Measurements from ENCODE around the gene YIF1A. TPM values are rescaled to one million over a fixed set of nuclear protein-coding genes. Genes with fewer than 3 reads are reported as not detected.

The YIF1A gene
- total RNA-seq, 1 experiment from 2014 or later: 54.7 TPM

GRCh38 chr11:66331542-66332370 is 42.8 kb upstream of the YIF1A start (continued):
- TF ChIP-seq ELF1 (IDR thresholded peaks at IDR 0.05; ENCODE audit: borderline replicate concordance, low read depth) (no peak), TCF7L2 (IDR thresholded peaks at IDR 0.05; ENCODE audit: borderline replicate concordance, extremely low read depth, insufficient read depth, insufficient read length) (no peak), ZBTB33 (IDR thresholded peaks at IDR 0.05; ENCODE audit: extremely low read depth, insufficient replicate concordance, low read length) (no peak), JUND (IDR thresholded peaks at IDR 0.05) (no peak), EZH2phosphoT487 (IDR thresholded peaks at IDR 0.05; ENCODE audit: borderline replicate concordance) (no peak)

- Histone ChIP-seq H3K27ac (ENCODE audit: low read depth, low read length) (no peak overlapping the region), H3K9ac (ENCODE audit: low read length) (no peak overlapping the region), H3K4me2 (ENCODE audit: low read length) (no peak overlapping the region), H3K9me3 (ENCODE audit: control insufficient read depth in 1 of 2, insufficient read depth in 1 of 2, low read depth in 1 of 2, low read length in 2 of 2) (no peaks in the 10 kb centered on the region), H3K27me3 (ENCODE audit: insufficient read depth, low read length) (no peaks in the 10 kb centered on the region), H3K79me2 (ENCODE audit: insufficient read depth, low read length) (peaks cover 13% of the 10 kb centered on the region; the same call in 1 of the 2 replicates), H4K20me1 (ENCODE audit: insufficient read depth) (no peaks in the 10 kb centered on the region), H3K9me2 (ENCODE audit: insufficient read depth) (no peaks in the 10 kb centered on the region), H2AFZ (ENCODE audit: low read depth, low read length, poor library complexity, severe bottlenecking) (no peak overlapping the region), H3K4me1 (ENCODE audit: control insufficient read depth in 1 of 2, insufficient read depth in 2 of 2, low read length in 2 of 2) (peaks cover 17 to 52% of the 10 kb centered on the region in 2 experiments), H3K4me3 (replicated peaks in 1 of 2; ENCODE audit: low read depth in 1 of 2, low read length in 2 of 2) (no peak overlapping the region), H3K36me3 (ENCODE audit: control insufficient read depth in 1 of 2, insufficient read depth in 2 of 2, low read length in 2 of 2) (peaks cover 3 to 16% of the 10 kb centered on the region in 2 experiments; a peak in 3 of 4 replicates)
- intact Hi-C loops (cut with micrococcal nuclease): no loop called here
- BruUV-seq (replicated peaks): no TSS peak
- ChIA-PET POLR2A (interaction anchor here (1.0 kb wide), 1 partner anchor 18 kb away, joined by 4 read pairs; no protein-coding TSS in a partner anchor), RAD21 (ENCODE audit: low non-redundant PET in 1 of 2, low total read pairs in 2 of 2, uncharacterized antibody in 2 of 2, unreplicated experiment in 2 of 2) (no interaction called here), CTCF (interaction anchor here (3.7 kb wide), 1 partner anchor 19 kb away, joined by 42 read pairs; no protein-coding TSS in a partner anchor)
- ATAC-seq (no peak), DNase-seq (ENCODE audit: low read depth, low spot score) (no peak)
- TF ChIP-seq SIN3A (IDR thresholded peaks at IDR 0.05; ENCODE audit: low read depth) (no peak), CTCF (IDR thresholded peaks at IDR 0.05 in 2 of 3, conservative IDR thresholded peaks at IDR 0.05 in 1 of 3; ENCODE audit: borderline replicate concordance in 1 of 3, insufficient read depth in 1 of 3, low read depth in 2 of 3, low read length in 2 of 3) (no peak), SRF (IDR thresholded peaks at IDR 0.05; ENCODE audit: low read depth) (no peak), SP1 (IDR thresholded peaks at IDR 0.05; ENCODE audit: low read depth) (no peak), ELF1 (IDR thresholded peaks at IDR 0.05; ENCODE audit: borderline replicate concordance, low read depth) (no peak), ZFX (IDR thresholded peaks at IDR 0.05) (no peak), EZH2phosphoT487 (IDR thresholded peaks at IDR 0.05; ENCODE audit: borderline replicate concordance) (no peak), EZH2 (IDR thresholded peaks at IDR 0.05) (no peak), CBX3 (IDR thresholded peaks at IDR 0.05; ENCODE audit: low read depth) (no peak), ZBTB33 (IDR thresholded peaks at IDR 0.05; ENCODE audit: extremely low read depth, insufficient replicate concordance, low read length) (no peak)
Measured at GRCh38 chr11:66330931-66331330, 42.0 kb upstream of the YIF1A start.

All from HCT116 (cell line).